HG03280 (cell line): ENCODE measurements around the gene GBP4.
"Not testable (repeated sequence)": the region's sequence is repeated elsewhere in the genome, so short reads cannot be mapped to it uniquely, and the experiment has no call there.

Experiments
- ATAC-seq: cut with Tn5 transposase; IDR thresholded peaks from one replicate; pipeline ENCODE4 v1.9.1; 2021; ENCODE audit warnings: mild to moderate bottlenecking, moderate library complexity; ENCODE audit not compliant: unreplicated experiment

The GBP4 gene, protein sequence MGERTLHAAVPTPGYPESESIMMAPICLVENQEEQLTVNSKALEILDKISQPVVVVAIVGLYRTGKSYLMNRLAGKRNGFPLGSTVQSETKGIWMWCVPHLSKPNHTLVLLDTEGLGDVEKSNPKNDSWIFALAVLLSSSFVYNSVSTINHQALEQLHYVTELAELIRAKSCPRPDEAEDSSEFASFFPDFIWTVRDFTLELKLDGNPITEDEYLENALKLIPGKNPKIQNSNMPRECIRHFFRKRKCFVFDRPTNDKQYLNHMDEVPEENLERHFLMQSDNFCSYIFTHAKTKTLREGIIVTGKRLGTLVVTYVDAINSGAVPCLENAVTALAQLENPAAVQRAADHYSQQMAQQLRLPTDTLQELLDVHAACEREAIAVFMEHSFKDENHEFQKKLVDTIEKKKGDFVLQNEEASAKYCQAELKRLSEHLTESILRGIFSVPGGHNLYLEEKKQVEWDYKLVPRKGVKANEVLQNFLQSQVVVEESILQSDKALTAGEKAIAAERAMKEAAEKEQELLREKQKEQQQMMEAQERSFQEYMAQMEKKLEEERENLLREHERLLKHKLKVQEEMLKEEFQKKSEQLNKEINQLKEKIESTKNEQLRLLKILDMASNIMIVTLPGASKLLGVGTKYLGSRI

DNA sequence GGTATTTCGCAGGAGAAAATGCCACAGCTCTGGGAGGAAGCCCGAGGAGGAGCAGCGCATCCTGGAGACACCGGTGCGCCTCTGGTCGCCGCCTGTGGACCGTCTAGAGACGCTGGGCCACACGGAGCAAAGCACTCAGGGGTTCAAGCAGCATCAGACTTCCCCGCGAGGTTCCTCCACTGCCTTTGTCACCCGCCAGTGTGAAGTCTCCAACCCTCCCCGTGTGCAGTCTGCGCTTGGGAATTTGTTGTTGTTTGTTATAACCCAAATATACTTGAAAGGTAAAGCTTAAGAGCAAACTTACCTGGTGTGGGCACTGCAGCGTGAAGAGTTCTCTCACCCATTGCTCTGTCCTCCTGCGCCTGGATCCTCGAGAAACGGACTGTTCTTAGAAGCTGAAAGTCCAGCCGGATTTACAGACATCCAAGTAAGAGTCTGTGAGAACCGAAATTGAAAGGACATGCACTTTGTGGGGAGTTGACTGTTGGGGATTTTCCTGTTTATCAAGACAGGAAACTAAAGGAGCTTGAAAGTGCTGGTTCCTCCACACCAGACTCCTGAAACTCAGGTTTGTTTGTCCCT lies at the start of gene GBP4:
TSS of gene GBP4 (minus strand) at position 452 of the 582 bp plus-strand sequence. CDS start at position 344, 108 bp downstream.
- peak; percentile 50 for ATAC-seq

DNA sequence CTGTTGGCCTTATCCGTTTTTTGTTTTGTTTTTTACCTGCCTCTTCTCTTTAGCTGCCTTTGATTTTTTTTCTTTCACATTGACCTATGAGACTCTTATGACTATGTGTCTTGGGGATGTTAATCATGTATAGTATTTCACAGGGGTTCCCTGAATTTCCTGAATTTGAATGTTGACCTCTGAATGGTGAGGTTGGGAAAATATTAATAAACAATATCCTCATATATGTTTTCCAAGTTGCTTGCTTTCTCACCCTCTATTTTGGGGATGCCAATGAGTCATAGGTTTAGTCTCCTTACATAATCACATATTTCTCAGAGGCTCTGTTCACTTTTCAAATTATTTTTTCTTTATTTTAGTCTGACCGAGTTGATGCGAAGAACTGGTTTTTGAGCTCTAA lies 44.3 kb upstream of the GBP4 start:
- no peak for ATAC-seq

DNA sequence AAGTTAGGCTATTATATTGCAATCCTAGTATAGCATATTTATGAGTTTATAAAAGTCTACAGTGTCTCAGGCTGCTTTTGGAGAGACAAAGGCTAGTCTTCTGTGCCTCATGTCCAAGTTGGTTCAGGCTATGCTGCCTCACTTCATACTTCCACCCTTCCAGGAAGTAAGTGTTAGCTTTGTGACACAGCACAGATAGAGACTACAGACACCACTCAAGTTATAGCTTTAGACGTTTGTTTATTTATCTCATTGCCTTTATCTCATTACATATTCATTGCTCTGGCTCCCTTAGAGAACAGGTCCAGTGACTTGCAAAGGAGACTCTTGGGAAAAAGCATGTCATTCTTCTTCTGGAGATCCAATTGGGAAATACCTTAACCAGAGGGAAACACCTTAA lies 22.6 kb upstream of the GBP4 start:
- ATAC-seq = no peak

GRCh38 chr1:89219851-89220250 lies 21.1 kb upstream of the GBP4 start:
- not testable (repeated sequence) for ATAC-seq

DNA sequence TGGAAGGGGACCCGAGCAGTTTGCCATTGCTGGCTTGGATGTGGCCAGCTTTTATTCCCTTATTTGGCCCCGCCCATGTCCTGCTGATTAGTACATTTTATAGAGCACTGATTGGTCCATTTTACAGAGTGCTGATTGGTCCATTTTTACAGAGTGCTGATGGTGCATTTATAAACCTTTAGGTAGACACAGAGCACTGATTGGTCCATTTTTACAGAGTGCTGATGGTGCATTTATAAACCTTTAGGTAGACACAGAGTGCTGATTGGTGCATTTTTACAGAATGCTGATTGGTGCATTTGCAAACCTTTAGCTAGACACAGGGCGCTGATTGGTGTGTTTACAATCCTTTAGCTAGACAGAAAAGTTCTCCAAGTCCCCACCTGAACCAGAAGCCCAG lies 20.2 kb upstream of the GBP4 start:
- not testable (repeated sequence) for ATAC-seq

DNA sequence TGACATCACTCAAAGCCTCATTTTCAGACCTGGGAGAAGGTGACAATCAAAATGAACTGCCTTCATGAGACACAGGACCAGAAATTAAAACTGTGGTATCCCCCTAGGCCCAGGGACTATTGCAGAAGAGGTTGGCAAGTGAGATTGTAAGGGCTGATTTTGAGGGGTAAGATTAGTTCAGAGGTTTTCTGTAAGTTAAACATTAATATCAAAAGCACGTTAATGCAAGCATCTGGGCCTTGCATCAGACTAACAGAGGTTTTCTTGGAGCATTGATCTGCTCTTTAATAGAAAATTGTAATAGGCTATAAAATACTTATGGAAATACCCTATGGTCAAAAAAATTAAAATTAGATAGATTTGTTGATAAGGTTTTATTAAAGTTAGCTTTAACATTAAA lies 14.6 kb upstream of the GBP4 start:
- ATAC-seq = no peak

- ATAC-seq = no peak
These were observed 12.4 kb upstream of the GBP4 start for GRCh38 chr1:89211035-89211634.

- ATAC-seq = no peak
These were observed 7.6 kb upstream of the GBP4 start for GRCh38 chr1:89206373-89206772.

GRCh38 chr1:89203166-89203565 lies 4.4 kb upstream of the GBP4 start:
- no peak for ATAC-seq

DNA sequence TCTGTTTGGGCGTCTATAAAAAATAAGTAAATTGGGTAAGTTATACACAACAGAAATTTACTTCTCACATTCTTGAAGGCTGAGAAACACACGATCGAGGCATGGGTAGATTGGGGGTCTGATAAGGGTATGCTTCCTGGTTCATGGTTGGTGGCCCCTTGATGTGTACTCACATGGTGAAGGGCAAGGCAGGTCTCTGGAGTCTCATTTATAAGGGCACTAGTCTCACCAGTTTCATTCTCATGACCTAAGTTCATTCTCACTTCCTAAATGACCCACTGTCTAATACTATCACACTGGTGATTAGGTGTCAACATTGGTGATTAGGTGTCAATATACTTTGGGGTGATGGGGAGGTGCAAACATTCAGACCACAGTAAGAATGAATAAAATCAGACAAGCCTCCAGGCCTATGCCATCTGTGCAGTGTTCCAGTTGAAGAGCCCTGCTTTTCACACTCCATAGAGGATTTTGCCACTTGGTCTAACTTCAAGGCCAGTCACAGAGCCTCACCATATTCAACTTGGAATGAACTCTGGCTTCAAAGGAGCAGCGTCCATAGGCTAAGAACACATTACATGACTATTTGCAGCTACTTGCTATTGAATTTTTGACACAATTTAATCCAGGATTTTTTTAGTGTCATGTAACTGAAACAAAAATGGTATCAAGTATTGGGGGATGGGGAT lies 2.5 kb upstream of the GBP4 start:
- peak; percentile 63 for ATAC-seq

- ATAC-seq = no peak
These were observed 1.9 kb upstream of the GBP4 start for GRCh38 chr1:89200663-89201062.

DNA sequence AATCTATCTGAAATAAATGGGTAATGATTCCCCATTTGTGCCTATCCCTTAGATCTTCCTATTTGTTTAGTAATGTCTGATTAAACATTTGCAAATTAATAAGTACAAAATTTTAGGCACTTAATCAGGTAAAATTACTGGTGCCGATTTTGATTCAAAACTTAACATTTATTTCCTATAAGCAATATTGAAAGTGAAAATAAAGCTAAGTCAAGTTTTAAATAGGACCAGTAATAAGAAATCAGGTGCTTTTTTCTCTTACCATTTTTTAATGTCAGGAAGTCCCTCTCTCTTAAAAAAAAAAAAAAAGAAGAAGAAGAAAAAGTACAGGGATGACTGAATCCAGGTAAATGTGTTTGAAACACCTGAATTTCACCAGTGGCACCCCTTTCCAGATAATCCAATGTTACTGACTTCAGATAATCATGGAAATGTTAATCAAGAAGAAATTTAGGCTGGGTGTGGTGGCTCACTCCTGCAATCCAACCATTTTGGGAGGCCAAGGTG lies 836 bp upstream of the GBP4 start:
- no peak for ATAC-seq

- ATAC-seq = no peak
These were observed 661 bp downstream of the GBP4 start for GRCh38 chr1:89198081-89198480.

GRCh38 chr1:89195476-89195875 lies 3.3 kb downstream of the GBP4 start:
- no peak for ATAC-seq

GRCh38 chr1:89191314-89191713 lies 7.4 kb downstream of the GBP4 start:
- no peak for ATAC-seq

DNA sequence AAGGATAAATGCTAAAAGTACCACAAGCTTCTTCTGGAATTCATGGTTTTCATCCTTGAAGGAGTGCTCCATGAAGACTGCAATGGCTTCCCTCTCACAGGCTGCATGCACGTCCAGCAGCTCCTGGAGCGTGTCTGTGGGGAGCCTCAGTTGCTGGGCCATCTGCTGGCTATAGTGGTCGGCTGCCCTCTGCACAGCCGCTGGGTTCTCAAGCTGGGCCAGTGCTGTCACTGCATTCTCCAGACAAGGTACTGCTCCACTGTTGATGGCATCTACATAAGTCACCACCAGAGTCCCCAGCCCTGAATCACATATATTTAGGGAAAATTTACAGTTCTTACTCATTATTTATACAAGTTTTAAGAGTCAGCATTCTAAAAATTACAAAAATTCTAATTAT lies 8.7 kb downstream of the GBP4 start:
- no peak for ATAC-seq

DNA sequence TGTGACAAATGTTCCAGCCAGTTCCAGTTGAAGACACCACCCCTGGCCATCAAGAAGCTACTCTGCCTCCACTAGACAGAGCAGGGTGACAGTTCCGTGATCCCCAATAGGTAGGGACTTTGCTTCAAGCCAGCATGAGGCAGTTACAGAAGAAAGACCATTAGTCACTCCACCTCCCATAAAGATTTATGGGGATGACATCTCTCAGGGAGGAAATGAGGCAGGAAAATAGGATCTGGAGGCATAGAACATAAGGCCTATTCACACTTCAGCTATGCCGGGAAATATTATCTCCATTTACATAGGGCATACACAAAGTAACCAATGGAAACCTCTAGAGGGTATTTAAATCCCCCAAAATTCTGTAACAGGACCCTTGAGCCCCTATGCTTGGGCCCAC lies 19.4 kb downstream of the GBP4 start:
- ATAC-seq = no peak

DNA sequence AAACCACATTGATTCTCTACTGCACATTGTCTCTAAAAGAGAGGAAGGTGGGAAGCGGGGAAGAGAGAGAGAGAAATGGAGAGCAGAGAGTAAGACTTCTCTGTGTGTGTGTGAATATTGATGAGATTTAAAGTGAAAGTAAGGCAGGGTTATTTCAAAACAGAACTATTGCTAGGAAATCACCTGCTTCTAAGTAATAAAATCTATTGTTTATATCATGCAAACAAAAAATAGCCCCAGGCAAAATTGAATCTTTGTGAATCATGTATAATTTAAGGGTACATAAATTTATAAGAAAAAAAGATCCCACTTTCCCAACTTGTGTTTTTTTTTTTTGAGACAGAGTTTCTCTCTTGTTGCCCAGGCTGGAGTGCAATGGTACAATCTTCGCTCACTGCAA lies 21.8 kb downstream of the GBP4 start:
- no peak for ATAC-seq

GRCh38 chr1:89175601-89176256 lies 23.0 kb downstream of the GBP4 start, which contains the start of gene GBP7:
Gene GBP7 (minus strand): TSS chr1:89176003. CDS start chr1:89171935, 4,068 bp downstream.
- no peak for ATAC-seq

DNA sequence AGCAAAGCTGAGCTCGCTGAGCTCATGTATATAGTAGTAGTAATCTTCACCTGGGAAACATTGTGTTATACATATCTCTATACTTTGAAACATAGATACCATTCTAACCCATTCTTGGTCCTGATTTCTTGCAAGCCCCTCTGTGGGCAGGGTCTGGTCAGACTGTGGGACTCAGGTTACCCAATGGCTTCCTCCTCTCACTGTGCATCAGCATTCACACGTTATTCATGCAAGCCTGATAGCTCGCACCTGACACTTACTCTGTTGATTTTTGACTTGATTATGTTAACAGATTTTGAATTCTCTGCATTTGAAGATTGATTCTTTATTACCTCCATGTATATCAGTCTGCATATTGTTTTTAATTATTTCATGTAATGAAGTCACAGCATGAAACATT lies 24.3 kb downstream of the GBP4 start:
- no peak for ATAC-seq
